Activated CD4-positive, CD25-positive, alpha-beta regulatory T cell treated with anti-CD3 and anti-CD28 coated beads, Interleukin-2, amount 50 U/mL, for 72 hours (primary cell): ENCODE measurements around the gene HRH4.

Source experiments
- DNase-seq: peaks from one replicate; pipeline ENCODE4 v3.0.0; 2021

Gene HRH4

GRCh38 chr18:24515721-24516120, 55.3 kb downstream of the HRH4 start:
- DNase-seq = no peak

DNA sequence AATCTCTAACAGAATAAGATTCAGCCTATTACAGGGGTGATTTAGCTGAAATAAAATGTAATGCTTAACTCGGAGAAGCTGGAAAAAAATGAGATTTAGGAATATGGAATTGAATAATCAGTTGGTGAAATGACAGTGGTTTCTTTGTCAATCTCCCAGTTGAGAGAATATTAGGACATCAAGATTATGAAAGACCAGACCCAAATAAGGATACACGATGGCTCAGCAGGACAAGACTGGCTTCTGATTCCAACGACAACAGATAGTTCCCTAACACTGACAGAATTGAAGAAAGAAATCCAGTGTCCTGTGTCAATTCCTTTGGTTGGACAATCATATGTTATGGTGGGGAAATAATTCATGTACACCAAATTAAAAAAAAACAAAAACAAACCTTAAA, 55.8 kb downstream of the HRH4 start:
- DNase-seq = no peak

DNA sequence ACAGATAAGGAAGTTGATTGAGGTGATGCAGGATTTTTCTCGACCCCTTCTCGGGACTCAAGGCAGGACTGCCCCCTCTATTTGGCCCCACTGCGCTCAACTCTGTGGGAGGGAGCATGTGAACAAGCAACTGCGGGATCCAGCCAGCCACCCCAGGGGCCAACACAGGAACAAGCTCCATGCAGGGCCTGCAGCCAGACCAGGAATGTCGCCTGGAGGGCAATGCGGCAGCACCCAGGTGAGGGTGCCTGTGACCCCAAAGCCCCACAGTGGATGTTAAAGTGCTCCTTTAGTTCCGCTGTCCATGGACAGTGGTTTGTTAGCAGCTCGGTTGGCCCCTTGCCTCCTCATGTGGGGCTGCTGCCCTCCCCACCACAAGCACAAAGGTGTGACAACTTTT, 57.1 kb downstream of the HRH4 start:
- DNase-seq = no peak

DNA sequence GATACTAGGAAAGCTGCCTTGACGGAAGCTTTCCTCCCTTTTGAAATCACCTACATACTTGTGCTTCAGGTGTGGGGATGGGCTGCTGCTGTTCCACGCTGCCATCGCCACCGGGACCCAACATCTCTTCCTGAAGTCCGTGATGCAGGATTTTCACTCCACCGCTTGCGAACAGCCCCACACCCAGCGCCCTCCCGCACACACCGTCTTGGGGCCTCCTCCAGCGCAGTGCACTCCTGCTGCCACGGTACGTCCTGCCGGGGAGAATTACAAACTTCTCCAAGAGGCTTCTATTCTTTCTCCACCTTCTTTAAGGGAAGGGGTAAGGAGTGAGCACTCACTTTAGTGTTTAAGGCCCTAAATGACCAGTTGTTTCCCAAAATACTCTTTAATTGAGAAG, 58.2 kb downstream of the HRH4 start:
- no peak for DNase-seq
